Stimulated activated CD8-positive, alpha-beta memory T cell treated with anti-CD3 and anti-CD28 coated beads, Interleukin-15, amount 100 ng/mL, for 4 hours (primary cell): Measurements from ENCODE around the gene CACNG5.
"Not testable (repeated sequence)": the region's sequence is repeated elsewhere in the genome, so short reads cannot be mapped to it uniquely, and the experiment has no call there.

Experiments
- DNase-seq, 2 donors: peaks; one replicate each; pipeline ENCODE4 v3.0.0-alpha.2; 2020; ENCODE audit warnings: low read depth in 2 of 2

Gene CACNG5

DNA sequence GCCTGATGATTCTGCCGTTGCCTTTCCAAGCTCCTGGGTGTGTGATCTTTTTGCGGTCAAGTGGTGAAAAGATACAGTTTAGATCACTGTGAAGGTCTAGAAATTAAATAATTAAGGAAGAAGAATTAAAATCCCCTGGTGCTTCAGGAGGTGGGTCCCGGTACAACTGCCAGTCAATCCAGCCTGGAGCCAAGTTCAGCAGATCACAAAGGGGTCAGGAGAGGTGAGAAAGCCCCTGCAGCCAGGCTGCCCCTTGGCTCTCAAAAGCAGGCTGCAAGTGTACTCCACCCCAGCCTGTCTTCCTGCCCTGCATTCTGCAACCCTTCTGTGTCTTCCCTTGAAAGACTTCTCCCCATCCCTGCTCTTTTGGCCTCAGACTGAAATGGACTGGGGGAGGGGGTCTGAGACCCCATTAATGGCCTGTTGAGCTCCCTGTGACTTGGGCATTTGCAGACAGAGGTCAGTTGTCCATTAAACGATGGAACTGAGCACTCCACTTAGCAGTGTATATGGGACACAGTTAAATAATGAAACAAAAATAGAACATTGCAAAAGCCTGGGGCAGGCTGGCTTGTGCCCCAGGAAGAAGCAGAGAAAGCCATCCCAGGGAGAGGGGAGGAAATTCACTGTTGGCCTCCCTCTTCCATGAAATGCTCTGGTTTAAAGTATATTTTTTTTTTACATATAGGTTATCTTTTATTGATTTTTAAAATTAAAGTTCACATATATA, 15.1 kb downstream of the CACNG5 start:
- no peak for DNase-seq

DNA sequence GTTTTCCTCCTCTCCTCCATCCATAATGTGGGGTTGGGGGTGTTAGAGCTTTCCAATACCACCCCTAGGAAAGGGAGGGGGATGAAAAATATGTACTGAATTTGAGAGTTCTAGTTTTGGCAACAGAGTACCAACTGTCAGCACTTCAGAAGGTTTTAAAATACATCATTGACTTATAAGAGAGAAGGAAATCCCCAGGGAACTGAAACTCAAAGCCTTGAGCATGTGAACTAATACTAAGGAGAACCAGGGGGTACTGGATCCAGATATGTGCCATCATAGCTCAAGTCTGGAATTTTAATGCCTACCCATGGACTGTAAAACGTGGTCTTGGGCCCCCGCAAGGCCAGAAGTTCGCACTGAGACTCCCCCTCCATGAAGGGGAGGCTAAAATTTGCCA, 15.8 kb downstream of the CACNG5 start:
- no peak for DNase-seq

DNA sequence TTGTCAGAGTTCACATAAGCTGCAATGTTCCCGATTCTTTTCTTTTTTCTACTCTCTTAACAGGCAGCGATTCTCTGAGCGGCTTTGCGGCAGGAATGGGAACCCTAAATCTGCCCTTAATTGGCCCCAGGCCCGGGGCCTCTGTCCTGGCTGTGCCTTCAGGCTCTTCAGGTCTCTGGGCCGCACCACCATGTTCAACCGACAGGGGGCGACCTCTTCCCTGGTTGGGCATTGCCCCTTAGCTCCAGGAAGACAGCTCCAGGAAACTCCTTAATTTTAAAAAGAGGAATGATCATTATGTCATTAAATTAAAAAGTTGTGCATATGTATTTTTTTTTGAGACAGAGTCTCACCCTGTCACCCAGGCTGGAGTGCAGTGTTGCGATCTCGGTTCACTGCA, 20.3 kb downstream of the CACNG5 start:
- no peak for DNase-seq

DNA sequence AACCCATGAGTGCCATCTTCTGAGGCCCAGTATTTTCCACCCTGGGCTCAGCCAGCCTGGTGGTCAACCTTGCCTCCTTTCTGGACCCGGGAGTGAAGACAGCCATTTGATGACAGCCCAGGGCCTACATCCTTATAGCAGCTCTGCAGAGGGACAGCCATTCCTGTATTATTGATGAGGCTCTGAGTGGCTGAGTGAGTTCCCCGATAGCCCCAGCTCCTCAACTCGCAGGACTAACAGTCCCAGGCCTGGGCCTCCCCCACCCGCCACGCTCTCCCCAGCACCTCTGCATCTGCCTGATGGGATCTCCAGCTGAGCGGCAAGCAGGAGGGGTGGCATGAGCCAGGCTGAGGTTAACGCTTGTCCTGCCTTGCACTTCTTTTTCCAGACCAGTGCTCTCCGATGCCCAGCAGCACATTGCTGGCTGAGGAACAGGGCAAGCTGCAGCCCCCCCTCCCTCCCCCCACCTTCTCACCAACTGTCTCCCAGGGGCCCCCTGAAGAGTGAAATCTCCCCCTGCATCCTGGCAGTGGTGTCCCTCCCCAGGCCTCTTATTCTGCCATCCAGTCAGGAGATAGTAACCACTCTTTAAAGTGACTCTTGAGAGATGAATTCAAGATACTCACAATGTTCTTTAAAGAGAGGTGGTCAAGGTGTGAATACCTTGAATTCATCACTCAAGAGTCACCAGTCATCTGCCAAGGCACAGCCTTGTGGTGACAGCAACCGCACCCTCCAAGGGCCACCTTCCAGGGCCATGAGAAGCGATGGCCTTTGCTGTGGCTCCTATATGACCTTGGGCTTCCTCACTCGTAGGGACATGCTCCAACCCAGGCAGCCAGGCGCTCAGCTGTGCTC, 23.5 kb downstream of the CACNG5 start:
- no peak for DNase-seq

GRCh38 chr17:66859353-66859752, 24.4 kb downstream of the CACNG5 start:
- DNase-seq = no peak

GRCh38 chr17:66860204-66860603, 25.3 kb downstream of the CACNG5 start:
- DNase-seq = no peak

- DNase-seq = no peak
Measured at GRCh38 chr17:66863820-66864219, 28.9 kb downstream of the CACNG5 start.

- DNase-seq = no peak
Measured at GRCh38 chr17:66865151-66865550, 30.2 kb downstream of the CACNG5 start.

DNA sequence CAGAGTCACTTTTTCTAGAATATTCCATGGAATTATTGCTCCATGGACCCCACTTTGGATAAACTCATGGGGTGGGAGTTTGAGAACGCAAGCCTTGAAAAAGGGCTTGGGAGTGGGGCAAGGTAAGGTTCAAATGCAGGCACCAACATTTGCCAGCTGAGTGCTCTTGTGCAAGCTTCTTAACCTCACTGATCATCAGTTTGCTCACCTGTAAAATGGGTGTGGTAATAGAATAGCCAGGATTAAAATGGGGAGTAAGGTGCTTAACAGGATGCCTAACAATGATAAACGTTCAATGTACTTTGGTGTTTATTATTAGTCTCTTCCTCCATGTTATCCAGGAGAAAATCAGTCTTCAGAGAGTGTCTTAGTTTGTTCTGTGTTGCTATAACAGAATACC, 39.0 kb downstream of the CACNG5 start:
- no peak for DNase-seq

DNA sequence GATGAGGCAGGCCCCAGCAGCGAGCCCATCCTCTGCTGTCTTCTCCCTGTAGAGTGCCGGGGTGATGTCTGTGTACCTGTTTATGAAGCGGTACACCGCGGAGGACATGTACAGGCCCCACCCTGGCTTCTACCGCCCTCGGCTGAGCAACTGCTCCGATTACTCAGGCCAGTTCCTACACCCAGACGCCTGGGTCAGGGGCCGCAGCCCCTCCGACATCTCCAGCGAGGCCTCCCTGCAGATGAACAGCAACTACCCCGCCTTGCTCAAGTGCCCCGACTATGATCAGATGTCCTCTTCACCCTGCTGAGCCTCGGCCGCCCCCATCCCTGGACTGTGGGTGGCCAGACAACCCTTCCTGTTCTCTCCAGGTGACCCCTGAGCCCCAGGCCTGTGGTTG, 50.0 kb downstream of the CACNG5 start:
- no peak for DNase-seq

GRCh38 chr17:66885417-66885816, 50.5 kb downstream of the CACNG5 start:
- DNase-seq = no peak

- no peak for DNase-seq
Measured at GRCh38 chr17:66889480-66890230, 54.7 kb downstream of the CACNG5 start.

GRCh38 chr17:66892246-66892645, 57.3 kb downstream of the CACNG5 start:
- no peak for DNase-seq

- DNase-seq = no peak
Measured at GRCh38 chr17:66893382-66893781, 58.5 kb downstream of the CACNG5 start.

GRCh38 chr17:66893863-66894262, 58.9 kb downstream of the CACNG5 start:
- DNase-seq = no peak

DNA sequence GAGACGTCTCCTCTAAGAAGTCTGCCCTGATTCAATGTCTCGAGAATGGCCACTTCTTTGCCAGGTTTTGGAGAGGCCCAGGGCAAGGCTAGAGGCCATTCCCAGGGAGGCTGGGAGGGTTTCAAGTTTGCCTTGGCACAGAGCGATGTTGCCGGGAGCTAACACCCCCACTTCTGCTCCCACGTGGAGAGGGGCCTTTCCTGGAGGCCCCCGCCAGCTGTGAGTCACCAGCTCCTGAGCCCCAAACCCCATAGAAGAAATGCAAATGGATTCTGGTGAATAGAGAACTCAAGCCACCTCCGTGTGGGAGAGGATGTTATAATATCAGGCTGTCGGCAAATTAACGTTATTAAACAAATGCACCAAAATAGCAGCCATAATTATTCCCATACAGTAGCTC, 62.2 kb downstream of the CACNG5 start:
- DNase-seq = no peak

- DNase-seq = no peak
Measured at GRCh38 chr17:66898536-66898935, 63.6 kb downstream of the CACNG5 start.

DNA sequence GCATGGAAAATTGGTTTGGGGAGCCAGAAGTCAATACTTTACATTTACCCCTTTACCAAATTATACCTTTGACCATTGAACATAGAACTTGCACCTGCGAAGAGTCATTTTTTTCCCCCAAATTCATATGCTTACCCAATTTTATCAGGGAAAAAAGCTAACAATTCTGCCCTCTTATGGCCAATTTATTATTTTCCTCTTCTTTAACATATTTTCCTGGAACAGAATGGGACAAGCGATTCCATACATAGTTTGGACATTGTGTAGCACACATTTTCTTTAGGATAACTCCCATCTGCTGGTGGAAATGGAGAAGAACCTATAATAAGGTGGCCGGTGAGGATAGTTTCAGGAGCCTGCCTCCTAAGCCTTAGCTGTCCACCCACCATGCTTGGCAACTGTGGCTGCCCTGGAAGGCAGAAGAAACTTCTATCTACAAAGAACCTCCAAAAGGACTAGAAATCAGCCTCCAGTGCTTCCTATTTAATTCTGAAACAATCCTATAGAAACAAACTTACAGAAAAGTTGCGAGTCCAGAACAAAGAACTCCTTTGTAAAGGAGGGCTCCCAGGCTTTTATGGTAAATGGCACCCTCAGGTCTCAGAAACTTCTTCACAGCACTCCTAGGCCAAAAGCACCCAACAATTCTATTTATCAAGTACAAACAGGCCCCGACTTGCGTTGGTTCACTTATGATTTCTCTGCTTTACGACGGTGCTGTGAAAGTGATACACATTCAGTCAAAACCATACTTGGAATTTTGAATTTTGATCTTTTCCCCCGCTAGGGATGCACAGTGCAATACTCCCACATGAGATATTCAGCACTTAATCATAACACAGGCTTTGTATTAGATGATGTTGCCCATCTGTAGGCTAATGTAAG, 65.5 kb downstream of the CACNG5 start:
- DNase-seq = no peak

DNA sequence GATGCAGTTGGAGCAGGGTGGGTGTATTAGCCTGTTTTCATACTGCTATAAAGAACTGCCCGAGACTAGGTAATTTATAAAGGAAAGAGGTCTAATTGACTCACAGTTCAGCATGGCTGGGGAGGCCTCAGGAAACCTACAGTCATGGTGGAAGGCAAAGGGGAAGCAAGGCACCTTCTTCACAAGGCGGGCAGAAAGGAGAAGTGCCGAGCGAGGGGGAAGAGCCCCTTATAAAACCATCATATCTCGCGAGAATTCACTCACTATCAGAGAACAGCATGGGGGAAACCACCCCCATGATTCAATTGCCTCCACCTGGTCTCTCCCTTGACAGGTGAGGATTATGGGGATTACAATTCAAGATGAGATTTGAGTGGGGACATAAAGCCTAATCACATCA, 68.4 kb downstream of the CACNG5 start:
- not testable (repeated sequence) for DNase-seq

- DNase-seq = no peak
Measured at GRCh38 chr17:66903781-66904180, 68.9 kb downstream of the CACNG5 start.
